NB4 (cell line): Measurements from ENCODE around the gene TAS2R9.

Experiments
- MYC ChIP-seq: IDR thresholded peaks from 2 replicates; pipeline ENCODE4 v1.6.1; 2011; ENCODE audit warnings: low read depth, low read length
- POLR2A ChIP-seq: IDR thresholded peaks from 2 replicates; pipeline ENCODE4 v1.6.1; 2011; ENCODE audit warnings: mild to moderate bottlenecking; ENCODE audit not compliant: insufficient read length; ENCODE audit errors: extremely low read depth
- TF ChIP-seq, protein P1 (sequence below): IDR thresholded peaks from one replicate; pipeline ENCODE4 v1.5.1; 2012; ENCODE audit warnings: low read depth, low read length
- TF ChIP-seq, protein P2 (sequence below): IDR thresholded peaks from 2 replicates; pipeline ENCODE4 v1.6.1; 2011; ENCODE audit warnings: low read depth, low read length

DNA sequence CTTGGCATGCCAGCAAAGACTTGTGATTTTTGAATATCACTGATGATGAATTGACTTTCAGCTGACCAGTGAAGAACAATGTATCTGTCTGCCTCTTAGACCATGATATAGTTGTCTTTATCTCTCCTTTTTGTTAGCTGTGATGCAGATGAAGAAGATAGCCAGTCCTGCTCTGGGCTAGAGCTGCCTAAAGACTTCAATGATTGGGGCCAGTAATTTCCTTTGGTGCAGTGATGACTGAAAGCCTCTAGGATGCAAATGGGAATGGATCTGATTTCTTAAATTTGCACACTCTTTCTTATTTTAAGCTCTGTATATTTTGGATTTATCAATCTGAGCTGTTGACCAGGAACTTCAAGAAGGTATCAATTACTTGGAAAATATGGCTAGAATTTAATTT lies at the start of gene TAS2R9:
- TF ChIP-seq, protein P1, sequence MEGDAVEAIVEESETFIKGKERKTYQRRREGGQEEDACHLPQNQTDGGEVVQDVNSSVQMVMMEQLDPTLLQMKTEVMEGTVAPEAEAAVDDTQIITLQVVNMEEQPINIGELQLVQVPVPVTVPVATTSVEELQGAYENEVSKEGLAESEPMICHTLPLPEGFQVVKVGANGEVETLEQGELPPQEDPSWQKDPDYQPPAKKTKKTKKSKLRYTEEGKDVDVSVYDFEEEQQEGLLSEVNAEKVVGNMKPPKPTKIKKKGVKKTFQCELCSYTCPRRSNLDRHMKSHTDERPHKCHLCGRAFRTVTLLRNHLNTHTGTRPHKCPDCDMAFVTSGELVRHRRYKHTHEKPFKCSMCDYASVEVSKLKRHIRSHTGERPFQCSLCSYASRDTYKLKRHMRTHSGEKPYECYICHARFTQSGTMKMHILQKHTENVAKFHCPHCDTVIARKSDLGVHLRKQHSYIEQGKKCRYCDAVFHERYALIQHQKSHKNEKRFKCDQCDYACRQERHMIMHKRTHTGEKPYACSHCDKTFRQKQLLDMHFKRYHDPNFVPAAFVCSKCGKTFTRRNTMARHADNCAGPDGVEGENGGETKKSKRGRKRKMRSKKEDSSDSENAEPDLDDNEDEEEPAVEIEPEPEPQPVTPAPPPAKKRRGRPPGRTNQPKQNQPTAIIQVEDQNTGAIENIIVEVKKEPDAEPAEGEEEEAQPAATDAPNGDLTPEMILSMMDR: no peak
- TF ChIP-seq, protein P2, sequence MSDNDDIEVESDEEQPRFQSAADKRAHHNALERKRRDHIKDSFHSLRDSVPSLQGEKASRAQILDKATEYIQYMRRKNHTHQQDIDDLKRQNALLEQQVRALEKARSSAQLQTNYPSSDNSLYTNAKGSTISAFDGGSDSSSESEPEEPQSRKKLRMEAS: no peak
- TF ChIP-seq POLR2A (no peak), MYC (no peak)
